Ascending aorta (tissue), 2 donors: ENCODE data around the gene PSMC2. TPM values are rescaled to one million over a fixed set of nuclear protein-coding genes. Genes with fewer than 3 reads are reported as not detected.

ENCODE experiments used
- DNase-seq, 2 donors: peaks; one replicate each; pipeline ENCODE4 v3.0.0-alpha.2; 2019; ENCODE audit warnings: low spot score in 2 of 2
- H3K27ac ChIP-seq, 2 donors: fragments of 200-600 bp; sonication (generic); one replicate each; pipeline ENCODE4 v1.5.1; 2016 to 2017; ENCODE audit warnings: mild to moderate bottlenecking in 1 of 2
- H3K27me3 ChIP-seq: fragments of 200-600 bp; sonication (generic); one replicate; pipeline ENCODE4 v1.5.1; 2017
- H3K36me3 ChIP-seq, 2 donors: fragments of 200-600 bp; sonication (generic); one replicate each; pipeline ENCODE4 v1.5.1; 2016
- H3K4me1 ChIP-seq, 2 donors: fragments of 200-600 bp; sonication (generic); one replicate each; pipeline ENCODE4 v1.5.1; 2016 to 2017; ENCODE audit warnings: mild to moderate bottlenecking in 1 of 2
- H3K4me3 ChIP-seq, 2 donors: fragments of 200-600 bp; sonication (generic); one replicate each; pipeline ENCODE4 v1.5.1; 2016 to 2017; ENCODE audit warnings: mild to moderate bottlenecking in 1 of 2
- H3K9me3 ChIP-seq, 2 donors: fragments of 200-600 bp; sonication (generic); one replicate each; pipeline ENCODE4 v1.5.1; 2016
- intact Hi-C: fragments of 100-400 bp; cut with DNase I; formaldehyde crosslinking; loops from one replicate; pipeline ENCODE4 v1.15.1; 2023
- total RNA-seq: library from RNA; depleted of rRNA; stranded (reverse); fragments of >200 nt; gene quantifications from one replicate; pipeline ENCODE4 v1.1.0, GENCODE V29; 2016
- TF ChIP-seq, protein P1 (sequence below), 3 experiments: fragments of 200-600 bp in 2 of 3; fragments of 450-650 bp in 1 of 3; sonication (generic) in 2 of 3; IDR thresholded peaks; one replicate each; pipeline ENCODE4 v1.5.1; 2016 to 2019; ENCODE audit warnings: antibody characterized with exemption in 3 of 3, mild to moderate bottlenecking in 1 of 3, moderate library complexity in 1 of 3

The PSMC2 gene
- total RNA-seq, 1 donor from 2014 or later = 45.8 TPM

DNA sequence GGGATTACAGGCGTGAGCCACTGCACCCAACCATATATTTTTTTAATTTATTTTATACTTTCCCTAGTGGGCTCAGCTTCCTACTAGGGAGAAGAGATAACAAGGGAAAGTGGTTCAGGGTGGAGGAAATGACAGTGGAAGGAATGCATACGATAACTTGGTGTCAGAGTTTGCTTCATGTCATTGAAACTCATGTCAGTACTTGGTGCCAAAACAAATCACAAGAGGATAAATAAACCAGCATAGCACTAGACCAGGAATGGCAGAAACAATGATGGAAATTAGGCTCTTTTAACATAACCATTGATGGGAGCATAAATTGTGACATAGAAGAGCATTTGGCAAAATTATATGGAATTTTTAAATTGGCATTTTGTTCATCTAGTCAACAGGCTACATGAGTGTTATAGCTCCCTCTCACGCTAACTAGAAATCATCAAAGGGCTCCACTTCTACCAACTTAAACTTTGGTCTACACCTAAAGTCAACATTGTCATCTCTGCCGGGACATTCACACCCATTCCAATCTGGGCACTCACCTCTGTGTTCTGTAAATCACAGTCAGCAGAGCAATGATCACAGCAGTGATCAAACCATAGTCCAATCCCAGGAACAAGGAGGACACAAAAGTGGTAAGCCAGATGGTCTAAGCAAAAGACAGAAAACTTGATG, 41.2 kb downstream of the PSMC2 start:
- no peak overlapping the region for H3K27ac ChIP-seq
- no peaks in the 10 kb centered on the region for H3K4me1 ChIP-seq
- TF ChIP-seq, protein P1, sequence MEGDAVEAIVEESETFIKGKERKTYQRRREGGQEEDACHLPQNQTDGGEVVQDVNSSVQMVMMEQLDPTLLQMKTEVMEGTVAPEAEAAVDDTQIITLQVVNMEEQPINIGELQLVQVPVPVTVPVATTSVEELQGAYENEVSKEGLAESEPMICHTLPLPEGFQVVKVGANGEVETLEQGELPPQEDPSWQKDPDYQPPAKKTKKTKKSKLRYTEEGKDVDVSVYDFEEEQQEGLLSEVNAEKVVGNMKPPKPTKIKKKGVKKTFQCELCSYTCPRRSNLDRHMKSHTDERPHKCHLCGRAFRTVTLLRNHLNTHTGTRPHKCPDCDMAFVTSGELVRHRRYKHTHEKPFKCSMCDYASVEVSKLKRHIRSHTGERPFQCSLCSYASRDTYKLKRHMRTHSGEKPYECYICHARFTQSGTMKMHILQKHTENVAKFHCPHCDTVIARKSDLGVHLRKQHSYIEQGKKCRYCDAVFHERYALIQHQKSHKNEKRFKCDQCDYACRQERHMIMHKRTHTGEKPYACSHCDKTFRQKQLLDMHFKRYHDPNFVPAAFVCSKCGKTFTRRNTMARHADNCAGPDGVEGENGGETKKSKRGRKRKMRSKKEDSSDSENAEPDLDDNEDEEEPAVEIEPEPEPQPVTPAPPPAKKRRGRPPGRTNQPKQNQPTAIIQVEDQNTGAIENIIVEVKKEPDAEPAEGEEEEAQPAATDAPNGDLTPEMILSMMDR (IDR thresholded peaks at IDR 0.05) = no peak
- H3K36me3 ChIP-seq = no peaks in the 10 kb centered on the region
- no peak overlapping the region for H3K4me3 ChIP-seq
- intact Hi-C loops = no loop called here
- no peaks in the 10 kb centered on the region for H3K27me3 ChIP-seq
- H3K9me3 ChIP-seq = no peaks in the 10 kb centered on the region
- no peak for DNase-seq

DNA sequence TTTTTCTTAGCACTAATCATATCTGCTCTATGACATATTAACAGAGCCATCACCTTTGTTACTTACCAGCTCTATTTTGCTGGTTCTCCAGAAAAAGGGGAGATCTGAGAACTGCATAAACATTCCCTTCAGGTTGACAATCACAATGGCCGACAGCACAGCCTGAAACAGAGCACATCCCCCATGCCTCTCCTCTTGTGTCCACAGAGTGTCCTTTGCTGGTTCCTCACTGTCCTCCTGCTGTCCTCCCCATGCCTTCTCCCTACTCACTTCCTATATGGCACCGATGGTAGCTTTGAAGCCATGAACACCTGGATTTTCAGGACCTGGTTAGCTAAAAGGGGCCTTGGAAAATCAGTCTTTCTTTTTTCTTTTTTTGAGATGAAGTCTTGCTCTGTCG, 41.8 kb downstream of the PSMC2 start:
- Histone ChIP-seq H3K4me1 (no peaks in the 10 kb centered on the region), H3K9me3 (no peaks in the 10 kb centered on the region), H3K27ac (no peak overlapping the region), H3K4me3 (no peak overlapping the region), H3K36me3 (no peaks in the 10 kb centered on the region), H3K27me3 (no peaks in the 10 kb centered on the region)
- TF ChIP-seq, protein P1 (IDR thresholded peaks at IDR 0.05) = no peak
- intact Hi-C loops = no loop called here
- no peak for DNase-seq

DNA sequence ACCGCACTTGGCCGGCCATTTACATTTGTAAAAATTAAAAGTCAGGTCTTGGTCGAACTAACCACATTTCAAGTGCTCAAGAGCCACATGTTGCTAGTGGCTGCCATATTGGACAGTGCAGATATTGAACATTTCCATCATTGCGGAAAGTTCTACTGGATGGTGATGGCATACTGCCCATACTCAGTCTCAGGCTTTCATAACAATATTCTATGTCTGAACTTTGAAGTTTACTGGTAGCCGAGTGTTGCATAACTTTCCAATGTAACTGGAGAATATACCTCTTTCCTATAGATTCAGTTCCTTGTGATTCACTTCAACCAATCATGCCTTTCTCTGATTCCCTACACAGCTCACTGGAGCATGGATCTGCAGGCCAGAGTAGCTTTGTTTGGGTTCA, 43.7 kb downstream of the PSMC2 start:
- Histone ChIP-seq H3K4me1 (no peaks in the 10 kb centered on the region), H3K27ac (no peak overlapping the region), H3K4me3 (no peak overlapping the region), H3K36me3 (no peaks in the 10 kb centered on the region), H3K9me3 (no peaks in the 10 kb centered on the region), H3K27me3 (no peaks in the 10 kb centered on the region)
- intact Hi-C loops = no loop called here
- DNase-seq = no peak
- TF ChIP-seq, protein P1 (IDR thresholded peaks at IDR 0.05) = no peak

DNA sequence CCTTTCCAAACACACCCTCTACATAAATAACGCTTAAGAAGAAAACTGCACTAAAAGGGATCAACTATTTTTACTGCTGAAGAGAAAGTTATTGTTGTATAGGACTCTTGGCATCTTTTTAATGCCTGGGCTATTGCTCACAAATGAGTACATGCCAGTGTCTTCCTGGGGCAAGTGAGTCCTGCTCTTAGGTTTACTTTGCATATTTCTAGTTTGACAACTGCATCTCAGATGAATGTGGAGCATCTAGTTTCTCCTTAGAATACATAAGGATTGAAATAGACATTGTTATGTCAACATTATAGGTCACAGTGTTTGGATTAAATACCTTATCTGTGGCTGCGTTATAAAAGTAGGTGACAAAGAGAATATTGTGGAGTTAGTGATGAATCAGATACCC, 44.5 kb downstream of the PSMC2 start:
- no peaks in the 10 kb centered on the region for H3K36me3 ChIP-seq
- DNase-seq = no peak
- H3K9me3 ChIP-seq = no peaks in the 10 kb centered on the region
- H3K27ac ChIP-seq = no peak overlapping the region
- no peaks in the 10 kb centered on the region for H3K27me3 ChIP-seq
- TF ChIP-seq, protein P1 (IDR thresholded peaks at IDR 0.05) = no peak
- H3K4me1 ChIP-seq = no peaks in the 10 kb centered on the region
- intact Hi-C loops = no loop called here
- H3K4me3 ChIP-seq = no peak overlapping the region

DNA sequence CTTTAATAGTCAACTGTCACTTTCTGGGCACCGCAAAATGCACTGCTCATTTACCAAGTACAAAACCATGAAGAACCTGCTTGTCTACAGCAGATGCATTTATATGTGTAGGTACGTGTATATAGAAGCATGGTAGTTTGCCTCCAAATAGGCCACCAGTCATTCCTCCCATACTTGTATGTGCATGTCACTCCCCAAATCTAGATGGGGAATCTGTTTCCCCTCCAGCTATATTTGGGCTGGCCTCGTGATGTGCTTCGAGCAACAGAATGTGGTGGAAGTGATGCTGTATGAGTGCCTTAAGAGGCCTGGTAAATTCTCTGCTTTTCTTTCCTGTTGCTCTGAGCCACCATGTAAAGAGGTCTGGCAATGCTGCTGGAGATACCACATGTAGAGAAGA, 47.1 kb downstream of the PSMC2 start:
- H3K4me1 ChIP-seq = no peaks in the 10 kb centered on the region
- intact Hi-C loops = no loop called here

More for the DNA sequence above, 47.1 kb downstream of the PSMC2 start:
- H3K36me3 ChIP-seq = no peaks in the 10 kb centered on the region
- no peak overlapping the region for H3K27ac ChIP-seq
- H3K9me3 ChIP-seq = no peaks in the 10 kb centered on the region
- TF ChIP-seq, protein P1 (IDR thresholded peaks at IDR 0.05) = no peak
- no peak for DNase-seq
- no peak overlapping the region for H3K4me3 ChIP-seq
- H3K27me3 ChIP-seq = no peaks in the 10 kb centered on the region
